ENCODE data around the gene PLK3. TPM values are rescaled to one million over a fixed set of nuclear protein-coding genes. Genes with fewer than 3 reads are reported as not detected.

The PLK3 gene
- total and polyA plus RNA-seq, 9 of the 15 experiments (the other 6 are each of a cell fraction or from before 2014, with no cell fraction given) = 0.52 to 22.7 (median 11.0) TPM

DNA sequence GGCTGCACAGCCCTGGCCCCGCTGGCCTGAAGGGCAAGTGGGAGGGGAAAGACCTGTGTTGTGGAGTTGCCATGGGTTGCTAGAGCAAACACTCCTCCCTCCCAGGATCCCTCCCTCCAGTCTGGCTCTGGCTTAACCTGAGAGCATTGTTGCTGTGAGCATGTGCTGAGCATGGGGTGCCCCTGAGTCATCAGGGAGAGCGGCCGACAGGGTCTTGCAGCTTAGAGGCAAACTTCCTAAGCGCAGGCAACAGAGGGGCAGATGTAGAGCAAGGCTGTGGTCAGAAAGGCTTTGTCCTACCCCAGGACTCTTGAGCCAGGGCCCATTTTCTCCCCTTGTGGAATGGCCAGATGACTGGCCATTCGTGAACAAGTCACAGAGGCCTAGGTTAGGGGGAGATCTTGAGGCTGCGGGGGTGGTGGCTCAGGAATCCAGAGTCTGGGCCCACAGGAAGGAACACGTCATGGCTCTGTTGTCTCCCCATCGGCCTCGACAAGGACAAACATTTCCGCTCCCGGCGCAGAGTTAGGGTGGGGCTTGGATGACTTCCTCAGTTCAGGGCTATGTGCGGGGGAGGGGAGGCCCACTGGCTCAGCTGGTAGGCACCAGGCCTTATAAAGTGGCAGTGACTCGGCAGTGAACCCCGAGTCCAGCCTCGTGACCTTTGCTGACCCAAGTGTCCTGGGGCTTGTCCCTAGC lies 7.3 kb downstream of the PLK3 start (continued):
- TF ChIP-seq, protein P1, sequence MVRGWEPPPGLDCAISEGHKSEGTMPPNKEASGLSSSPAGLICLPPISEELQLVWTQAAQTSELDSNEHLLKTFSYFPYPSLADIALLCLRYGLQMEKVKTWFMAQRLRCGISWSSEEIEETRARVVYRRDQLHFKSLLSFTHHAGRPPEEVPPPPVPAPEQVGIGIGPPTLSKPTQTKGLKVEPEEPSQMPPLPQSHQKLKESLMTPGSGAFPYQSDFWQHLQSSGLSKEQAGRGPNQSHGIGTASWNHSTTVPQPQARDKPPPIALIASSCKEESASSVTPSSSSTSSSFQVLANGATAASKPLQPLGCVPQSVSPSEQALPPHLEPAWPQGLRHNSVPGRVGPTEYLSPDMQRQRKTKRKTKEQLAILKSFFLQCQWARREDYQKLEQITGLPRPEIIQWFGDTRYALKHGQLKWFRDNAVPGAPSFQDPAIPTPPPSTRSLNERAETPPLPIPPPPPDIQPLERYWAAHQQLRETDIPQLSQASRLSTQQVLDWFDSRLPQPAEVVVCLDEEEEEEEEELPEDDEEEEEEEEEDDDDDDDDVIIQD (CRISPR knock-in tag; IDR thresholded peaks at IDR 0.05) = no peak
- no peak; the same call in 1 of the 2 replicates for TF ChIP-seq ELF2 (CRISPR knock-in tag; IDR thresholded peaks at IDR 0.05)
- no peak for TF ChIP-seq POLR3G (IDR thresholded peaks at IDR 0.05; ENCODE audit: extremely low read depth, insufficient read length, insufficient replicate concordance)
- TF ChIP-seq ETV1 (tag; conservative IDR thresholded peaks at IDR 0.05; ENCODE audit: low read depth) = peak; percentile 98
- TF ChIP-seq NBN (IDR thresholded peaks at IDR 0.05; ENCODE audit: low read depth) = peak; percentile 95
- TF ChIP-seq GTF2A2 (tag; IDR thresholded peaks at IDR 0.05) = peak; percentile 1; the same call in 1 of the 2 replicates
- no peak for TF ChIP-seq RBM15 (IDR thresholded peaks at IDR 0.05; ENCODE audit: insufficient read depth, low read length)
- peak; percentile 74; the same call in 1 of the 2 replicates for TF ChIP-seq ESRRB (CRISPR knock-in tag; IDR thresholded peaks at IDR 0.05; ENCODE audit: borderline replicate concordance)
- TF ChIP-seq RB1 (IDR thresholded peaks at IDR 0.05; ENCODE audit: low read depth) = no peak; the same call in none of the 2 replicates
- TF ChIP-seq XRCC5 (IDR thresholded peaks at IDR 0.05; ENCODE audit: low read depth, low read length) = peak; percentile 78
- TF ChIP-seq KLF6 (CRISPR knock-in tag; IDR thresholded peaks at IDR 0.05; ENCODE audit: borderline replicate concordance) = peak; percentile 60; the same call in 1 of the 2 replicates
- no peak for TF ChIP-seq ZNF408 (CRISPR knock-in tag; IDR thresholded peaks at IDR 0.05; ENCODE audit: low read depth)
- TF ChIP-seq, protein P2, sequence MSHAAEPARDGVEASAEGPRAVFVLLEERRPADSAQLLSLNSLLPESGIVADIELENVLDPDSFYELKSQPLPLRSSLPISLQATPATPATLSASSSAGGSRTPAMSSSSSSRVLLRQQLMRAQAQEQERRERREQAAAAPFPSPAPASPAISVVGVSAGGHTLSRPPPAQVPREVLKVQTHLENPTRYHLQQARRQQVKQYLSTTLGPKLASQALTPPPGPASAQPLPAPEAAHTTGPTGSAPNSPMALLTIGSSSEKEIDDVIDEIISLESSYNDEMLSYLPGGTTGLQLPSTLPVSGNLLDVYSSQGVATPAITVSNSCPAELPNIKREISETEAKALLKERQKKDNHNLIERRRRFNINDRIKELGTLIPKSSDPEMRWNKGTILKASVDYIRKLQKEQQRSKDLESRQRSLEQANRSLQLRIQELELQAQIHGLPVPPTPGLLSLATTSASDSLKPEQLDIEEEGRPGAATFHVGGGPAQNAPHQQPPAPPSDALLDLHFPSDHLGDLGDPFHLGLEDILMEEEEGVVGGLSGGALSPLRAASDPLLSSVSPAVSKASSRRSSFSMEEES (CRISPR knock-in tag; IDR thresholded peaks at IDR 0.05) = peak; percentile 42; the same call in 1 of the 2 replicates
- TF ChIP-seq MEF2A (IDR thresholded peaks at IDR 0.05; ENCODE audit: control insufficient read depth, low read depth, low read length) = 0 out of 2 replicates have a peak, but pooled peaks have one; percentile 5
- TF ChIP-seq ZNF507 (tag; conservative IDR thresholded peaks at IDR 0.05) = no peak
- TF ChIP-seq, protein P3, sequence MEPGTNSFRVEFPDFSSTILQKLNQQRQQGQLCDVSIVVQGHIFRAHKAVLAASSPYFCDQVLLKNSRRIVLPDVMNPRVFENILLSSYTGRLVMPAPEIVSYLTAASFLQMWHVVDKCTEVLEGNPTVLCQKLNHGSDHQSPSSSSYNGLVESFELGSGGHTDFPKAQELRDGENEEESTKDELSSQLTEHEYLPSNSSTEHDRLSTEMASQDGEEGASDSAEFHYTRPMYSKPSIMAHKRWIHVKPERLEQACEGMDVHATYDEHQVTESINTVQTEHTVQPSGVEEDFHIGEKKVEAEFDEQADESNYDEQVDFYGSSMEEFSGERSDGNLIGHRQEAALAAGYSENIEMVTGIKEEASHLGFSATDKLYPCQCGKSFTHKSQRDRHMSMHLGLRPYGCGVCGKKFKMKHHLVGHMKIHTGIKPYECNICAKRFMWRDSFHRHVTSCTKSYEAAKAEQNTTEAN (CRISPR knock-in tag; IDR thresholded peaks at IDR 0.05) = peak; percentile 60; the same call in 1 of the 2 replicates
- TF ChIP-seq MTA1 (IDR thresholded peaks at IDR 0.05; ENCODE audit: borderline replicate concordance) = no peak
- TF ChIP-seq, protein P4, sequence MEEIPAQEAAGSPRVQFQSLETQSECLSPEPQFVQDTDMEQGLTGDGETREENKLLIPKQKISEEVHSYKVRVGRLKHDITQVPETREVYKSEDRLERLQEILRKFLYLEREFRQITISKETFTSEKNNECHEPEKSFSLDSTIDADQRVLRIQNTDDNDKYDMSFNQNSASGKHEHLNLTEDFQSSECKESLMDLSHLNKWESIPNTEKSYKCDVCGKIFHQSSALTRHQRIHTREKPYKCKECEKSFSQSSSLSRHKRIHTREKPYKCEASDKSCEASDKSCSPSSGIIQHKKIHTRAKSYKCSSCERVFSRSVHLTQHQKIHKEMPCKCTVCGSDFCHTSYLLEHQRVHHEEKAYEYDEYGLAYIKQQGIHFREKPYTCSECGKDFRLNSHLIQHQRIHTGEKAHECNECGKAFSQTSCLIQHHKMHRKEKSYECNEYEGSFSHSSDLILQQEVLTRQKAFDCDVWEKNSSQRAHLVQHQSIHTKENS (CRISPR knock-in tag; IDR thresholded peaks at IDR 0.05) = no peak
- TF ChIP-seq NKRF (IDR thresholded peaks at IDR 0.05; ENCODE audit: borderline replicate concordance) = 0 out of 2 replicates have a peak, but pooled peaks have one; percentile 39
- TF ChIP-seq EGR1 (conservative IDR thresholded peaks at IDR 0.05) = peak; percentile 99
